NCI-H524 (cell line): ENCODE measurements around the gene OXNAD1.

ENCODE experiments used
- DNase-seq, 2 experiments: peaks; one replicate each; lab custom pipeline; 2025; lab: John Stamatoyannopoulos, UW

Gene OXNAD1

DNA sequence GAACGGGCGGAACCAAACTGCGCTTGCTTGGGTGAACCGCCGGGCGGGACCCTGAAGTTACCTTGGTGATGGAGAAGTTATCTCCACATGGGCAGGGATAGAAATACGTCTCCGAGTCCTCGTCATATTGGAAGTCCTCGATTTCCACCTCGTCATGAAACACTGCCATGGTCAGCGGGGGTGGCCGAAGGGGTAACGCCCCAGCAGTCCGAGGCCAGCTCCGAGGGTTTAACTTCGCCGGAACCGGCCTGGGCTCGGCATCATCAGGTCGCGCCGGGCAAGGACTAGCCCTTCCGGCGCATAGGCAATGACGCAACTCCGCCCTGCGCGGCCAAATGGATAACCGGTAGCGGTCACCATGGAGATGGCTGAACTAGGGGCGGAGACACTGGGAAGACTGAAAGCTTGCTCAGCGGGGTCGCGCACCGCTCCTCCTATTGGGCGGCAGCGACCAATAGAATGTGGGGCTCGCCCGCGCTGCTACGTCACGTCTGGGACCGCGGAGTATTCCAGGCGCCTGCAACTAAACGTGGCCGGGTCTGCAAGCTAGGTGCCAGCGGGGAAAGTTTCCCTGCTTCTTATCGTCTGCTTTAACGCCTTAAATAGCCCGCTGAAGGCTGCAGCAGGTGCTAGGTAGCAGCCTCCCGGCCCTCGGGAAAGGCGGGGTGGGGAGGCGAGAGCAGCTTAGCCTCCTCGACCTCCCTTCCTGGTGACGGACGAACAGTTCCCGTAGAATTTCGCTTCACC, at the start of gene OXNAD1, which contains the start of gene DPH3:
Gene OXNAD1, plus strand, starts transcription at position 505 of the 747 bp plus-strand sequence. CDS start 5,741 bp downstream, outside the sequence.
Gene DPH3, minus strand, starts transcription at position 236 of the 747 bp plus-strand sequence. Its CDS starts 67 bp downstream, at position 169.
- peak; percentile 93 to 99 for DNase-seq

- DNase-seq = no peak
Observed at GRCh38 chr3:16216373-16216935, 48.6 kb upstream of the OXNAD1 start.

- no peak for DNase-seq
Observed at GRCh38 chr3:16219777-16220176, 45.2 kb upstream of the OXNAD1 start.

DNA sequence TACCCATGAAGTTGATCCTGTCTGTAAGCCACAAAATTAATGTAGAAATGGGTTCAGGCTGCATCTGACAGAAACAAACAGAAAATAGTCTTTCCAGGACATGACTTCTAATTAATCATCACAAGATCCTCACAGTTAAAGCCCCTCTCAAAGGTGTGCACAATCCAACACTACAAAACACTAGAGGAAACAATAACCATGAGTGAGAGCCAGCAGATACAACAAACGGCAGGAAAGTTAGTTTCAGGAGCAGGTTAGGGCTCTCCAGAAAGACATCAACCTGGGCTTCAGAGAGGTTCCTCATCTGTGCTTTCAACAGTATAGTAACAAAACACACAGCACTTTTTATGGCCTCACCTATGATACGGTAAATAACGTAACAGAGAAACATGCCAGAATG, 43.0 kb upstream of the OXNAD1 start:
- DNase-seq = no peak

DNA sequence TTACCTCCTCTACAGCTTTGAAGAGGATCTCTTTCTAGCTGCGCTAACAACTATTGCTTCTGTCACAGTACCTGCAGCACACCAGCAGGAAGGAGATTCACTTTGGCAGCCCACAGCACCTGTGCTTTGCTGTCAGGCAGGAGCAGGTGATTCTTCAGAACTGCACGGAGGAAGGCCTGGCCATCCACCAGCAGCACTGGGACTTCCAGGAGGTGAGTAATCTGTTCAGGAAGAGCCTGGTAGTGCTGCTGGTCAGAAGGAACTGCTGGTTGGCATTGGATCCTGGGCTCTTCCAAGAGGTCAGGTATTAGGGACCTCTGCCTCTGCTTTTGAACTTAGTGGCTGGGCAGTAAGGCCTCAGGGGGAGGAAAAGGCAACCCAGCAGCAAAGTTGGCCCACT, 42.5 kb upstream of the OXNAD1 start:
- no peak for DNase-seq

- DNase-seq = no peak
Observed at GRCh38 chr3:16224325-16224724, 40.7 kb upstream of the OXNAD1 start.

- no peak for DNase-seq
Observed at GRCh38 chr3:16227566-16227965, 37.4 kb upstream of the OXNAD1 start.

- DNase-seq = peak in 1 of 2 experiments; percentile 30
Observed at GRCh38 chr3:16229681-16230080, 35.3 kb upstream of the OXNAD1 start.

- no peak for DNase-seq
Observed at GRCh38 chr3:16231983-16232382, 33.0 kb upstream of the OXNAD1 start.

- no peak for DNase-seq
Observed at GRCh38 chr3:16233806-16234205, 31.2 kb upstream of the OXNAD1 start.

DNA sequence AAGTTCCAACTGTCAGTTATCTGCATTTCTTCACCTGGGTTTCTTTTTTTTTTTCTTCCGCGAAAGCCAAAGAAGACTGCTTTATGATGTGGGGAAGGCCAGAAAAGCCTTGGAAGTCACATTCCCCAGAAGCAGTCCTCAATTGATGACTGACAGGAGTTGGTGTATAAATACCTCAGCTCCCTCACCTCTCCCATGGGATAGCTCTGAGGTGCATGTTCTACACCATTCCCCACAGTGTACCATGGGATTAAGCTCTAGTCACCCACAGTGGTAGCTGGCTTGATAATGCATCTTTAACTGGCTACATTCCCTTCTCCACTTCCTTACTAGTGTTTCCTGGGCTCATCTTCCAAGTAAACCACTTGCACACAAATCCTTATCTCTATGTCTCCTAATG, 30.7 kb upstream of the OXNAD1 start:
- DNase-seq = no peak

DNA sequence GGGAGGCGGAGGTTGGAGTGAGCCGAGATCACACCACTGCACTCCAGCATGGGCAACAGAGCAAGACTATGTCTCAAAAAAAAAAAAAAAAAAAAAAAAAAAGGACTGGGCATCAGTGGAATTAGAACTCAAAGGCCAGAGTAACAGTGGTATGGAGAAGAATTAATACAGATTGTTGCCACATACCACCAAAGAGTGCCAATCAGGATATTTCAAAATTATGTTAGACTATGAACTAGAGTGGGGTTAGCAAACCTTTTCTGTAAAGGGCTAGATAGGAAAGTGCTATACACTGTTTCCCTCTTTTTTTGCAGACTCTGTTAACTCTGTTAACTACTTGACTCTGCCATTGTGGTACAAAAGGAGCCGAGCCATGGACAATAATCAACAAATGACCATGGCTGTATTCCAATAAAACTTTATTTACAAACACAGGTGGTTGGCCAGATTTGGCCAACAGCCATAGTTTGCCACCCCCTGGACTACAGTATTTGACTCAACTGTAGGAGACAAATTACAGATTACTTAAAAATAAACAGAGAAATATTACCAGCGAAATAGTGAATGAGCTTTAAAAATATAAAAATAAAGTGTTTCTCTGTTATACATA, 28.9 kb upstream of the OXNAD1 start:
- no peak for DNase-seq

DNA sequence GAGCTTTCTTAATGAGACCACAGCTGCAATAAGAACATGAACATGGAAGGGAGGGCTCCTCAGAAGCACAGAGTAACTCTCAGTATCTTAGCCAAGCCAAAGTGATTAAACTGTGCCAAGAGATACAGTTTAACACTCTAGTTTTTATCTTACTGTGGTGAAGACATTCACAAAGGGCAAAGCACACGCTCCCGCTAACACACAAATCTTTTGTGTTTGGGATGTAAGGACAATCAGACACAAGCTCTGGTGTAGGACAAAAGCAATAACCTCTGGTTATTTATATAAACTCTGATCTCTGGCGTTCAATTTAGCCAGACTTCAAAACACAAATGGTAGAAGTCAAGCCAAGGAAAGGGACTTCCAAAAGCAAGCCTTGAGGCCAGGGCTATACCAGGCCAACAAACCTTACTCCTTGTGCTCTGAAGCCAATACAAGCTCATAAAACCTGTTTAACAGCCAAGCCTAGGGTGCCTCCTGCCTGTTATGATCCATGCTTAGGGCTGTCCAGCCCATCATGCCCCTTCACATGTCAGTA, 28.1 kb upstream of the OXNAD1 start:
- peak in 1 of 2 experiments; percentile 10 for DNase-seq

GRCh38 chr3:16239086-16239770, 25.8 kb upstream of the OXNAD1 start:
- DNase-seq = peak; percentile 92 to 94

- DNase-seq = peak; percentile 96 to 99
Observed at GRCh38 chr3:16239780-16240179, 25.2 kb upstream of the OXNAD1 start.

- DNase-seq = peak in 1 of 2 experiments; percentile 65
Observed at GRCh38 chr3:16240229-16241023, 24.6 kb upstream of the OXNAD1 start.

GRCh38 chr3:16241225-16241624, 23.8 kb upstream of the OXNAD1 start:
- DNase-seq = no peak

GRCh38 chr3:16242177-16242576, 22.8 kb upstream of the OXNAD1 start:
- no peak for DNase-seq

DNA sequence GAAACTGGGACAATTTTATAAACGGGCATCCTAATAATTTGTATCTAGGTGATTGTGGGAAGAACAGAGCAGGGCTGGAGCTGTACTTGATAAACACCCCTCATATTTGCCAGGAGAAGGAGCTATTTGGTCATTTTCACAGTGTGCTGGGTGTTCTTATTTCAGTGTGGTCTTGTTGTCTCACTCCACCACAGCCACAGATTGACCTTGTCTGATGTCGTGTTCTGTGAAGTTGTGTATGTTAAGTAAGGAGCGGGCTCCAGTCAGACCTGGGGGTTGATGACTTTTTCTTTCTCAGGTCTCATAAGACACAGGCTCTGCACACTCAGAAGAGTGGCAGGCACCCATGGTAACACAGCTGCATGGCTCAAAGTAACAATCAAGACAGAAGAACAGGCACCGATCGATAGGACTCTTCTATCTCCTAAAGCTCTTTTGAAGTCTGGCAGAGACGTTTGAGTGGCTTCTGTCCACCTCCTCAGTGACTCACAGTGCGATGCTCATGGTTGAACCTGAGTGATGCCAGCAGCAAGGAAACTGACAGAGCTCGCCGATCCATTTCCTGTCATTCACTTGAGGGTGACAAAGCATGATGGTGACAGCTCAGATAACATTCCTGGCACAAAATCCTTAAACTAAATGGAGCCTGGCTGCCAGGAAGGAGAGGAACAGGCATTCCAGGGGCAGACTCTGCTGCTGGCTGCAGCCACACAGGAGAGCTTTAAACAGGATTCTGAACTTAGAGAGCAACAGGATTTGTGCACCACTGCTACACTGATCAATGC, 21.1 kb upstream of the OXNAD1 start:
- no peak for DNase-seq

DNA sequence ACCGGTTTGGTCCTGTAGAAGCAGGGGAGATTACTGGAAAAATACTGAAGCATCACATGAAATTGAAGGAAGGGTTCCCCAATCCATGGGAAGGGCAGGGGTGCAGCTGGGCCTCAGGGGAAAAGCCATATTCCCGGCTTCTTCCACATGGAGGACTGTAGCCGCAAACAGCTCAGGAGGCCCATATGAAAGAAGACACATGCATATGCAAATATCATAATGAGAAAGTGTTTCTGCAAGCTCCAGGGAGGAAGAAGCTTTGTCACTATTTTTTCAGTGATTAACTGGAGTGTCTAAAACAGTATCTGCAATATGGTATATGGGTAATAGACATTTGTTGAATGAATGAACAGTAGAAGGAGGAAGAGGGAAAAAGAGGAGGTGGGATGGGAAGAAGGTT, 19.4 kb upstream of the OXNAD1 start:
- DNase-seq = no peak
